ENCODE measurements around the gene EIF4B. TPM values are rescaled to one million over a fixed set of nuclear protein-coding genes. Genes with fewer than 3 reads are reported as not detected.

EIF4B gene
- total RNA-seq, 1 experiment from 2014 or later = 351 TPM

DNA sequence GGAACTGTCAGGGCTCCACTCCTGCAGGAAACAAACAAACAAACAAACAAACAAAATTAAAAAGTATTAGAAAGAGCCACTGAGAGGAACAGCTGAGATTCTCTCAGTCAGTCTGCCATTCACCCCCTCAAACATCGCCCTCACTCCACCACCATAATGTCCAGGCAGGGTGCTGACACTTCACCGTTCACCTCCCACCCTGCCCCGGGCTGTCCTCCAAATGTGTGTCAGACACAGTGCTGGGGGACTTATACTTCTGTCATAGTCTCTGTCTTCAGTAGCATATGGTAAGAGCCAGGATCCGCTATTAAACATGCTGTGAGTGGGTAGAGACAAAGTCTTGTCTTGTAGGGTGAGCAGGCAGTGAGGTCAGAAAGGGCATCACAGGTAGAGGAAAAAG, 29.1 kb upstream of the EIF4B start:
- Histone ChIP-seq H3K9me3 (ENCODE audit: control insufficient read depth, insufficient read depth, low read depth, low read length) (no peaks in the 10 kb centered on the region), H3K27ac (ENCODE audit: low read length) (peak overlapping the region; percentile 87), H3K4me1 (ENCODE audit: control insufficient read depth, insufficient read depth, low read length) (peaks cover 46% of the 10 kb centered on the region), H3K36me3 (ENCODE audit: control insufficient read depth, insufficient read depth, low read length) (no peaks in the 10 kb centered on the region), H3K27me3 (ENCODE audit: control insufficient read depth, insufficient read depth, low read length) (no peaks in the 10 kb centered on the region), H3K4me3 (ENCODE audit: low read depth in 2 of 2, low read length in 2 of 2) (no peak overlapping the region)
- in situ Hi-C loops (cut with HindIII; ENCODE audit: low pct_unique_long_range_greater_than_20kb, low sequenced_read_pairs) (loop anchor here (25.0 kb wide), 1 partner anchor 90 kb away; no protein-coding TSS in a partner anchor), intact Hi-C loops (cut with micrococcal nuclease; ENCODE audit: unreplicated experiment) (no loop called here)
- no TSS peak for BruUV-seq (replicated peaks)
- no peak for ATAC-seq
- DNase-seq (ENCODE audit: low read depth, low spot score) = no peak
- ChIA-PET CTCF (interaction anchor here (0.6 to 1.5 kb wide), 6 partner anchors 20 to 698 kb away, joined by 3 to 11 read pairs (median 9); no protein-coding TSS in a partner anchor), POLR2A (interaction anchor here (0.6 to 0.7 kb wide), 2 partner anchors 20 to 274 kb away, joined by 3 to 6 read pairs; no protein-coding TSS in a partner anchor)
- TF ChIP-seq, protein P1, sequence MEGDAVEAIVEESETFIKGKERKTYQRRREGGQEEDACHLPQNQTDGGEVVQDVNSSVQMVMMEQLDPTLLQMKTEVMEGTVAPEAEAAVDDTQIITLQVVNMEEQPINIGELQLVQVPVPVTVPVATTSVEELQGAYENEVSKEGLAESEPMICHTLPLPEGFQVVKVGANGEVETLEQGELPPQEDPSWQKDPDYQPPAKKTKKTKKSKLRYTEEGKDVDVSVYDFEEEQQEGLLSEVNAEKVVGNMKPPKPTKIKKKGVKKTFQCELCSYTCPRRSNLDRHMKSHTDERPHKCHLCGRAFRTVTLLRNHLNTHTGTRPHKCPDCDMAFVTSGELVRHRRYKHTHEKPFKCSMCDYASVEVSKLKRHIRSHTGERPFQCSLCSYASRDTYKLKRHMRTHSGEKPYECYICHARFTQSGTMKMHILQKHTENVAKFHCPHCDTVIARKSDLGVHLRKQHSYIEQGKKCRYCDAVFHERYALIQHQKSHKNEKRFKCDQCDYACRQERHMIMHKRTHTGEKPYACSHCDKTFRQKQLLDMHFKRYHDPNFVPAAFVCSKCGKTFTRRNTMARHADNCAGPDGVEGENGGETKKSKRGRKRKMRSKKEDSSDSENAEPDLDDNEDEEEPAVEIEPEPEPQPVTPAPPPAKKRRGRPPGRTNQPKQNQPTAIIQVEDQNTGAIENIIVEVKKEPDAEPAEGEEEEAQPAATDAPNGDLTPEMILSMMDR (IDR thresholded peaks at IDR 0.05) = no peak
- TF ChIP-seq, protein P2, sequence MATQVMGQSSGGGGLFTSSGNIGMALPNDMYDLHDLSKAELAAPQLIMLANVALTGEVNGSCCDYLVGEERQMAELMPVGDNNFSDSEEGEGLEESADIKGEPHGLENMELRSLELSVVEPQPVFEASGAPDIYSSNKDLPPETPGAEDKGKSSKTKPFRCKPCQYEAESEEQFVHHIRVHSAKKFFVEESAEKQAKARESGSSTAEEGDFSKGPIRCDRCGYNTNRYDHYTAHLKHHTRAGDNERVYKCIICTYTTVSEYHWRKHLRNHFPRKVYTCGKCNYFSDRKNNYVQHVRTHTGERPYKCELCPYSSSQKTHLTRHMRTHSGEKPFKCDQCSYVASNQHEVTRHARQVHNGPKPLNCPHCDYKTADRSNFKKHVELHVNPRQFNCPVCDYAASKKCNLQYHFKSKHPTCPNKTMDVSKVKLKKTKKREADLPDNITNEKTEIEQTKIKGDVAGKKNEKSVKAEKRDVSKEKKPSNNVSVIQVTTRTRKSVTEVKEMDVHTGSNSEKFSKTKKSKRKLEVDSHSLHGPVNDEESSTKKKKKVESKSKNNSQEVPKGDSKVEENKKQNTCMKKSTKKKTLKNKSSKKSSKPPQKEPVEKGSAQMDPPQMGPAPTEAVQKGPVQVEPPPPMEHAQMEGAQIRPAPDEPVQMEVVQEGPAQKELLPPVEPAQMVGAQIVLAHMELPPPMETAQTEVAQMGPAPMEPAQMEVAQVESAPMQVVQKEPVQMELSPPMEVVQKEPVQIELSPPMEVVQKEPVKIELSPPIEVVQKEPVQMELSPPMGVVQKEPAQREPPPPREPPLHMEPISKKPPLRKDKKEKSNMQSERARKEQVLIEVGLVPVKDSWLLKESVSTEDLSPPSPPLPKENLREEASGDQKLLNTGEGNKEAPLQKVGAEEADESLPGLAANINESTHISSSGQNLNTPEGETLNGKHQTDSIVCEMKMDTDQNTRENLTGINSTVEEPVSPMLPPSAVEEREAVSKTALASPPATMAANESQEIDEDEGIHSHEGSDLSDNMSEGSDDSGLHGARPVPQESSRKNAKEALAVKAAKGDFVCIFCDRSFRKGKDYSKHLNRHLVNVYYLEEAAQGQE (IDR thresholded peaks at IDR 0.05; ENCODE audit: insufficient read depth in 1 of 2, low read depth in 2 of 2, low read length in 1 of 2) = no peak
- TF ChIP-seq TCF7L2 (IDR thresholded peaks at IDR 0.05; ENCODE audit: low read depth, low read length) (no peak), POLR2AphosphoS5 (IDR thresholded peaks at IDR 0.05; ENCODE audit: low read depth, low read length) (no peak), SIN3A (IDR thresholded peaks at IDR 0.05; ENCODE audit: borderline replicate concordance, insufficient read depth, low read depth, low read length) (no peak)

DNA sequence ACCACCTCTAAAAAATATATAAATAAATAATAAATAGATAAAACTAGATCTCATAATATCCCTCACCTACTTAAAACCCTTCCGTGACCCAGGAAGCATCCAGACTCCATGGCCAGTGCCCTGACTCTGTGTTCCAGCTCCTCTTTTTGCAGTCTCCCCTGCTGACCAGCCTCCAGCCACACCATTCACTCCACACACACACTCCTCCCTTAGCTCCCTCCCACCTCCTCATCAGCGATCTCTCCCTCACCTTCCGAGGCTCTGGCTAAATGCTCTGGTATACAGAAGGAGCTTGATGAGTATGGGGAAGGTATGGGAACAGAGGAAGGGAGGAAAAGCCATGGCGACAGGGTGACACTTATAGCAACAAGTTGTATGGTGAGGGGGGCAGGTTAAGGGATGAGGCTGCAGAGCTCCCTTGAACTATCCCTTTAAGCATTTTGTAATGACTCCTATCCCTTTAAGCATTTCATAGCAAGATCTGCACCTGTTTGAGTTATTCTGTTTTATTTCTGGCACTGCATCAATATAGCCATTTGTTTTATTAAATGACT, 26.1 kb upstream of the EIF4B start:
- Histone ChIP-seq H3K27ac (ENCODE audit: low read length) (peak overlapping the region; percentile 53), H3K4me3 (ENCODE audit: low read depth in 2 of 2, low read length in 2 of 2) (no peak overlapping the region), H3K36me3 (ENCODE audit: control insufficient read depth, insufficient read depth, low read length) (no peaks in the 10 kb centered on the region), H3K9me3 (ENCODE audit: control insufficient read depth, insufficient read depth, low read depth, low read length) (no peaks in the 10 kb centered on the region), H3K27me3 (ENCODE audit: control insufficient read depth, insufficient read depth, low read length) (no peaks in the 10 kb centered on the region), H3K4me1 (ENCODE audit: control insufficient read depth, insufficient read depth, low read length) (peaks cover 32% of the 10 kb centered on the region)
- intact Hi-C loops (cut with micrococcal nuclease; ENCODE audit: unreplicated experiment) (no loop called here), in situ Hi-C loops (cut with HindIII; ENCODE audit: low pct_unique_long_range_greater_than_20kb, low sequenced_read_pairs) (loop anchor here (25.0 kb wide), 1 partner anchor 93 kb away; no protein-coding TSS in a partner anchor)
- ChIA-PET POLR2A (interaction anchor here (0.7 to 1.4 kb wide), 5 partner anchors 19 to 95 kb away, joined by 3 to 10 read pairs (median 5); partner anchors contain the start of genes KRT18 and KRT8), CTCF (interaction anchor here (0.5 to 4.5 kb wide), 19 partner anchors 9 to 833 kb away, joined by 3 to 124 read pairs (median 6); partner anchors contain the start of gene KRT8)
- ATAC-seq = no peak
- DNase-seq (ENCODE audit: low read depth, low spot score) = no peak
- BruUV-seq (replicated peaks) = no TSS peak
- TF ChIP-seq, protein P1 (IDR thresholded peaks at IDR 0.05) = no peak
- TF ChIP-seq POLR2AphosphoS5 (IDR thresholded peaks at IDR 0.05; ENCODE audit: low read depth, low read length) = no peak
- TF ChIP-seq TCF7L2 (IDR thresholded peaks at IDR 0.05; ENCODE audit: low read depth, low read length) = no peak
- no peak for TF ChIP-seq SIN3A (IDR thresholded peaks at IDR 0.05; ENCODE audit: borderline replicate concordance, insufficient read depth, low read depth, low read length)
- TF ChIP-seq, protein P2 (IDR thresholded peaks at IDR 0.05; ENCODE audit: insufficient read depth in 1 of 2, low read depth in 2 of 2, low read length in 1 of 2) = no peak
